Amniotic epithelial cell (primary cell): Measurements from ENCODE around the gene XAF1.
A peak's percentile ranks its signal among the peaks of the same experiment; 100 is the strongest.
"Not testable (repeated sequence)": the region's sequence is repeated elsewhere in the genome, so short reads cannot be mapped to it uniquely, and the experiment has no call there.

Experiments used
- DNase-seq: peaks from one replicate; pipeline ENCODE4 v3.0.0-alpha.2; 2010; ENCODE audit warnings: low read depth

The XAF1 gene

DNA sequence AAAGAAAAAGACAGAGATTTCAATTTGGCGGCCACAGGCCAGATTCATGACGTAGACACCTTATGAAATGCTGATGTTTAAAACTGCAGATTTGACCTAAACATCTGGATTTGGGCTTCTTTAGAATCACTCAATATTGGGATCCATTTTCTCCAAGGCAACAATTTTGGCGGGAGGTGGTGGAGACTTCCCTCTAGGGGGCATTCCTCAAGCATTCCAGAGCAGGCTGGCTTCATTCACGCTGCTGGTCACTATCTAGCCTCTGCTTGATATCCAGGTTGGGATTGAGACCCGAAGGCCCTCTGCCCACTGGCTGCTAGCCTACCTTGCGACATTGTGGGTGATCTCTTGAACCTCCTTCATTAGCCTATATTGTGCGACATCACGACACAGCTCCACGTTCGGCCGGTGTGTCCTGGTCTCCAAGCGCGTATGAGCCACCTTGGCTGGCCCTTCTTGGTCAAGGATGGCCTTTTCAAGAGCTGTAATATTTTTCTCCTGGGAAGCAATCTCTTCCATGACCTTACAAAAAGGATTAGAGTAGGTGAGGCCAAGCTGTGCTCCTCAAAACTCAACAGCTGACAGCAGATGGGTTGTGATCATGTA lies 44.7 kb downstream of the XAF1 start:
- DNase-seq: no peak

DNA sequence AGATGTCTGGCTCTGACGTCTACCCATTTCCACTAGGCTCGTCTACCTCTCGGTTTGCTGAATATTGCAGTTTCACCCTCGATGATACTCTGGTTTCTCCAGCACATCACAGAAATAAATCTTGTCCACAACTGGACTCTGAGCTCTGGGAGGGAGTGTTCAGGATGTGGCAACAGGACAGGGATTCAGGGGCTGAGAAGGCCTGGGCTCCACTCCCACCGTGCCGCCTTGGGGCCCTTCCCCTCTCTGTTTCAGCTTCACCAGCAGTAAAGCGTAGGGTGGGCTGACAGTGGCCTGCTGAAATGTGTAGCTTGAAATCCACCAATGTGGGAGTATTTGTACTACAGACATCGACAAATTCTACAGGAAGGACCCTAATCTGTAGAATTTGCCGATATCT lies 55.7 kb downstream of the XAF1 start:
- DNase-seq: no peak

DNA sequence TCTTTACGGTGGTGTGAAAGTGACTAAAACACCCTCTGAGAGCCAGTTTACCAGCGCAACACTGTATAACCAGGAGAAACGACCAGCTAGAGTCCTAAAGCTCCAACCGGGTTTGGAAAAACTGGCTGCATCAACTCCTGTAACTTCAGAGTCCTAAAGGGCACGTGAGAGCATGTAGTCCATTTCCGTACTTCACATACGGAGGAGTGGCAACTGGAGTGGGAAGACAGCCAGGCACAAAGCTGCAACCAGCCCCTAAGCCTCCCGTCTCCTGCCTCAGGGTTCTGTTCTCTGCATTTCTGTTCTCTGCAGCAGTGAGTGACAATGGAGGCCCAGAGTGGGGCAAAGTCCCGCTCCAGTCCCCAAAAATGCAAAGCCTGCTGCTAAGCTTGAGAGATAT lies 56.4 kb downstream of the XAF1 start:
- no peak for DNase-seq

DNA sequence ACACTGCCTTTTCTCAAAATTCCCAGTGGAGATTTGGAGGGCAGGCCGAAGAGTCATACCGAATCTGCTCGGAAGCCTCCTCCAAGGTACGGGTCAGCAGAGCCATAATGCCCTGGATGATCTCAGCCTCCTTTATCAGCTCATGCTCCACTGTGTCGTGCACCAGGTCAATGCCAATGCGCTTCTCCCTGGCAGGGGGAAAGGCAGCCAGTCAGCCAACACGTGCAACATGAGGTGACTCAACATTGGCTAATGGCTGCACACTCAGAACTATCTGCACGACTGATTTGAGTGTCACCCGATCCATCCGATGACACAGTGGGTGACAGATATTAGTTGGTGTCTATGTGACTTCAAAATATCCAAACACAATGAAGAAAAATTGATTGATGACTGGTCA lies 59.9 kb downstream of the XAF1 start:
- DNase-seq: no peak

DNA sequence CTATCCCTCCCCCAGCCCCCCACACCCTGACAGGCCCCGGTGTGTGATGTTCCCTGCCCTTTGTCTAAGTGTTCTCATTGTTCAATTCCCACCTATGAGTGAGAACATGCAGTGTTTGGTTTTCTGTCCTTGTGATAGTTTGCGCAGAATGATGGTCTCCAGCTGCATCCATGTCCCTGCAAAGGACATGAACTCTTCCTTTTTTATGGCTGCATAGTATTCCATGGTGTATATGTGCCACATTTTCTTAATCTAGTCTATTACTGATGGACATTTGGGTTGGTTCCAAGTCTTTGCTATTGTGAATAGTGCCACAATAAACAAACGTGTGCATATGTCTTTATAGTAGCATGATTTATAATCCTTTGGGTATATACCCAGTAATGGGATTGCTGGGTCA lies 60.5 kb downstream of the XAF1 start:
- DNase-seq: not testable (repeated sequence)

DNA sequence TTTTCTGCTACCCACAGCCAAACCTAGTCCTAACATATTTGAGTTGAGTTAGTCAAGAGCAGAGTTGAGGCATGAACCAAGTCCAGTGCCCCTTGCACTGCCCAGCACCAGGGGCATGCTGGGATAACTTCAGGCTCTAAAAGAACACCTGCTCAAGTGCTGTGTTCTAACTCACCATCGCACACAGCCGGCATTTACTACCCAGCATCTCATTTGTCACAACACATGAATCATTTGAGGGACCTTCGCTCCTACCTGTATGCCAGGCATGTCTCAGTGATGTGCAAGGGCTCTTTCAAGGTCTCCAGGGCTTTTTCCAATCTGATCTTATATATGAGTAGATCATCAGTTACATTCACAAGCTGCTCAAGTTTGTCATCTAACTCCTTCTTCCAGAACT lies 63.1 kb downstream of the XAF1 start:
- no peak for DNase-seq

DNA sequence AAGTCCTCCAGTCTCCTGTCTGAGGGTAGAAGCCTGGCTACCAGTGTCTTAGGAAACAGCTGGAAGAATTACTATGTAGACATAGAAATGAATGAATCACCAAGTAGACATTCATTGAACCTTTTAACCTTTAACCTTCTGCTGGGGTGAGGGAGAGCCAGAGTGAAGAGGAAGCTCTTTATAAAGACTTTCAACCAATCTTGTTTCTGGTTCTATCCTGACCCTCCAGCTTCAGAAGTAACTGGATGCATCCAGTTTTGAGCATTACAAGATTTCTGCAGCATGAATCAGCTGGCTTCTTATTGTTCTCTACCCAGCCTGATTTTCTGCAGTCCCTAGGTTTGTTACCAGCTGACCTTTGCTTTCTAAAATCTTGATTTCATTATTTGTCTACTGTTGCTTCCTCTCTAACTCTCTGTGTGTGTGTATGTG lies 67.2 kb downstream of the XAF1 start:
- DNase-seq: peak; percentile 49
